ENCODE data around the gene DCHS2.

DCHS2 gene

DNA sequence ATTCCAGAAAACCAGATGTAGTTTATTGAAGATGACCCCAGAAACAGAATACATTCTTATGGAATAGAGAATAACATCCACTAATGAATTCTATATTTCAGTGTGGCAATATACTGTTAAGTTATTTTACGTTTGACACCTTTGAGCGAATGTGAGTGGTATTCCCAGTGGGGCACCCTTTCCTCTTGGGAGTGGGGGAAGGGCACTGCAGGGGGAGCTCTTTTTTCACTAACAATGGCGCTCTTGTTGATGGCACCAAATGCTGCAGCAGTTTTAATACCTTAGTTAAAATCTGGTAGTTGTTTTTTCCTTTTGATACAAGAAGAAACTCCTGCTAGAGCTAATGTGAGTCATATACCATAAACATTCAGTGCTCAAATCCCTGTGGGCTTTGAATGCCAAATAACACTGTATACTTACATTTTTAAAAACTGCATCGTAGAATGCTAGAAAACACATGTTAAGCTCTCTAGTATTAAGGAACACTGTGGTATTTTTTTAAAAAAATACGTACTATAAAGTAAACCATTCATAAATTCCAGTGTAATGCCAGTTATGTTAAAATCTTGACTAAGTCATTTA is 178.5 kb downstream of the DCHS2 start:
- Histone ChIP-seq H3K9me3 (ENCODE audit: control insufficient read depth, low read length) (no peaks in the 10 kb centered on the region), H3K4me3 (ENCODE audit: insufficient read depth, low read depth, low read length) (no peak overlapping the region), H3K27ac (ENCODE audit: insufficient read depth, low read depth, low read length, poor library complexity, severe bottlenecking) (no peak overlapping the region), H3K36me3 (ENCODE audit: control insufficient read depth, insufficient read depth, low read length) (no peaks in the 10 kb centered on the region), H3K27me3 (ENCODE audit: control insufficient read depth, insufficient read depth, low read length, poor library complexity, severe bottlenecking) (no peaks in the 10 kb centered on the region), H3K4me1 (ENCODE audit: control insufficient read depth, insufficient read depth, low read length) (peaks cover 6% of the 10 kb centered on the region)
- WGBS, 2 experiments = 68 to 70% methylated on average over 4 of the region's 5 CpGs

GRCh38 chr4:154312246-154312645 is 179.4 kb downstream of the DCHS2 start:
- Histone ChIP-seq H3K4me3 (ENCODE audit: insufficient read depth, low read depth, low read length) (no peak overlapping the region), H3K27me3 (ENCODE audit: control insufficient read depth, insufficient read depth, low read length, poor library complexity, severe bottlenecking) (no peaks in the 10 kb centered on the region), H3K27ac (ENCODE audit: insufficient read depth, low read depth, low read length, poor library complexity, severe bottlenecking) (no peak overlapping the region), H3K4me1 (ENCODE audit: control insufficient read depth, insufficient read depth, low read length) (peaks cover 6% of the 10 kb centered on the region), H3K9me3 (ENCODE audit: control insufficient read depth, low read length) (no peaks in the 10 kb centered on the region), H3K36me3 (ENCODE audit: control insufficient read depth, insufficient read depth, low read length) (no peaks in the 10 kb centered on the region)
- 81 to 93% methylated on average over 3 to 6 of the region's 7 CpGs for WGBS, 2 experiments

- Histone ChIP-seq H3K27ac (ENCODE audit: insufficient read depth, low read depth, low read length, poor library complexity, severe bottlenecking) (no peak overlapping the region), H3K27me3 (ENCODE audit: control insufficient read depth, insufficient read depth, low read length, poor library complexity, severe bottlenecking) (no peaks in the 10 kb centered on the region), H3K4me1 (ENCODE audit: control insufficient read depth, insufficient read depth, low read length) (peaks cover 6% of the 10 kb centered on the region), H3K9me3 (ENCODE audit: control insufficient read depth, low read length) (no peaks in the 10 kb centered on the region), H3K36me3 (ENCODE audit: control insufficient read depth, insufficient read depth, low read length) (no peaks in the 10 kb centered on the region), H3K4me3 (ENCODE audit: insufficient read depth, low read depth, low read length) (no peak overlapping the region)
Measured at GRCh38 chr4:154310578-154310977, 181.0 kb downstream of the DCHS2 start.

- no peak overlapping the region for H3K4me3 ChIP-seq (ENCODE audit: insufficient read depth, low read depth, low read length)
- H3K27ac ChIP-seq (ENCODE audit: insufficient read depth, low read depth, low read length, poor library complexity, severe bottlenecking) = no peak overlapping the region
- peaks cover 4% of the 10 kb centered on the region for H3K4me1 ChIP-seq (ENCODE audit: control insufficient read depth, insufficient read depth, low read length)
- 92 to 100% methylated on average over 1 of the region's 1 CpG for WGBS, 2 experiments
- no peaks in the 10 kb centered on the region for H3K9me3 ChIP-seq (ENCODE audit: control insufficient read depth, low read length)
- no peaks in the 10 kb centered on the region for H3K36me3 ChIP-seq (ENCODE audit: control insufficient read depth, insufficient read depth, low read length)
- H3K27me3 ChIP-seq (ENCODE audit: control insufficient read depth, insufficient read depth, low read length, poor library complexity, severe bottlenecking) = no peaks in the 10 kb centered on the region
Measured at GRCh38 chr4:154308207-154308606, 183.4 kb downstream of the DCHS2 start.

DNA sequence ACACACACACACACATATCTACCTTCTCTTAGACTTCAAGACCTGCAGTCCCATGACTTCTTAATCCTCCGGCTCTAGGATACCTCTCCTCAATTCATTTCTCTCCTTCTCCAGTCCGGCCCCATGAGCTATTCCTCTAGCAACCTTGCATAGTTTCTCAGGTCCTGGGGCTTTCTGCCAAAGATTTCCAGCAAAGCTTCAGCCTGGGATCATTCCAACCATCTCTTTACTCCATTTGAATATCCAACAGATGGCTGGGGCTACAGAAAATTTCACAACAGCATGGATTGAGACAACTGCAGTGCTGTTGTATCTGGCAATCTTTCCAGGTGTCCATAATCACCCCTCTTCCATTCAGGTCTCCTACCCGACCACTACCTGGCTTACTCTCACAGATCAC is 184.1 kb downstream of the DCHS2 start:
- H3K4me3 ChIP-seq (ENCODE audit: insufficient read depth, low read depth, low read length) = no peak overlapping the region
- no peaks in the 10 kb centered on the region for H3K9me3 ChIP-seq (ENCODE audit: control insufficient read depth, low read length)
- no peak overlapping the region for H3K27ac ChIP-seq (ENCODE audit: insufficient read depth, low read depth, low read length, poor library complexity, severe bottlenecking)
- 89 to 93% methylated on average over 3 of the region's 3 CpGs for WGBS, 2 experiments
- H3K36me3 ChIP-seq (ENCODE audit: control insufficient read depth, insufficient read depth, low read length) = no peaks in the 10 kb centered on the region
- H3K27me3 ChIP-seq (ENCODE audit: control insufficient read depth, insufficient read depth, low read length, poor library complexity, severe bottlenecking) = no peaks in the 10 kb centered on the region
- H3K4me1 ChIP-seq (ENCODE audit: control insufficient read depth, insufficient read depth, low read length) = no peaks in the 10 kb centered on the region

DNA sequence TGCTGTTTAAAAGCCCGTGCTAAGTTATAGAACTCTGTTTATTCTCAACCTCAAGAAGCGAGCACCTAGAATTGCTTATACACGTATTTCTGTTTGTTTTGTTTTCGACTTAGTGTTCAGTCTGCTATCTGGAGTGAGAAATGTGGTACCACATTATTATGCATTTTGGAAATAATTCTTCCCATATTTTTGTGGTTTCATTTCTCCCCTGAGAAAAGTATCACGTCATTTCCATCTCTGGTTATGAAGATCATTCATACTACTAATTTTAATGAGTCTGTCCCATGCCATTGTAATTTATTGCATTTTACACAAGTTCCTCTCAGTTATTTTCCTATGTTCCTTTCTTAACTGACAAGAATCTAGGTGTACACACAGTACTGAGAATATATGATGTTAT is 186.0 kb downstream of the DCHS2 start:
- Histone ChIP-seq H3K27me3 (ENCODE audit: control insufficient read depth, insufficient read depth, low read length, poor library complexity, severe bottlenecking) (no peaks in the 10 kb centered on the region), H3K27ac (ENCODE audit: insufficient read depth, low read depth, low read length, poor library complexity, severe bottlenecking) (no peak overlapping the region), H3K9me3 (ENCODE audit: control insufficient read depth, low read length) (no peaks in the 10 kb centered on the region), H3K4me1 (ENCODE audit: control insufficient read depth, insufficient read depth, low read length) (no peaks in the 10 kb centered on the region), H3K4me3 (ENCODE audit: insufficient read depth, low read depth, low read length) (no peak overlapping the region), H3K36me3 (ENCODE audit: control insufficient read depth, insufficient read depth, low read length) (no peaks in the 10 kb centered on the region)
- 93% methylated on average over 2 to 5 of the region's 5 CpGs for WGBS, 2 experiments

- 94 to 97% methylated on average over 5 of the region's 5 CpGs for WGBS, 2 experiments
- Histone ChIP-seq H3K36me3 (ENCODE audit: control insufficient read depth, insufficient read depth, low read length) (no peaks in the 10 kb centered on the region), H3K4me1 (ENCODE audit: control insufficient read depth, insufficient read depth, low read length) (no peaks in the 10 kb centered on the region)
Measured at GRCh38 chr4:154304679-154305078, 186.9 kb downstream of the DCHS2 start.

DNA sequence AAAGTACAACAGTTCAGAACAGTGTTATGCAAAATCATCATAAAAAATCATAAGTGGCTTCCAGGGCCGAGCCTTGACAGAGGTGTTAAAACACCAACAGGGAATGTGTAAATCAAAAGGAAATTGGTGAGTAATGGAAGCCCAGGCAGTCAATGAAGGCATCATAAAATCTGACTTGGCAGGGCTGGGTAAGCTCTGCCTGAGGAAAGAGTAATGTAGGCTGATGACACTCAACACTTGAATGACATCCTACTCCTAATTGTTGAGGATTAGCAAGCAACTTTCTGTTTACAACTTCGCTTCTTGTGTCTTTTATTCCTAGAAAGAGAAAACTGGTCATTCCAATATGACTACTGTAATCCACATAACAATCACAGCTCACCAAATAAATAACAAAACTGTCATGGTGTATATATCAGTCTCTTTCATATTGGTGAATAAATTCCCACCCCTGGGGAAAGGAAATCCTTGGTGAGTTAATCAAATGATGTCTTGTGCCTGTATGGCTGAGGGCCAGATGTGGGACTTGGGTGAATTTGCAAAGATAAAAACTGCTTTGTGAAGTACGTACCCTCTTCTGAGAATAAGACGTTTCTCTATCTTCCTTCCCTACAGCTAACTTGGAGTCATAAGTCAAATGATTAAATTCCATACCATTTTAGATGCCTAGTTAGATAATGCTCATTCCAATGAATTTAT is 196.8 kb downstream of the DCHS2 start:
- Histone ChIP-seq H3K9me3 (ENCODE audit: control insufficient read depth, low read length) (no peaks in the 10 kb centered on the region), H3K27me3 (ENCODE audit: control insufficient read depth, insufficient read depth, low read length, poor library complexity, severe bottlenecking) (no peaks in the 10 kb centered on the region), H3K27ac (ENCODE audit: insufficient read depth, low read depth, low read length, poor library complexity, severe bottlenecking) (no peak overlapping the region), H3K36me3 (ENCODE audit: control insufficient read depth, insufficient read depth, low read length) (no peaks in the 10 kb centered on the region), H3K4me3 (ENCODE audit: insufficient read depth, low read depth, low read length) (no peak overlapping the region), H3K4me1 (ENCODE audit: control insufficient read depth, insufficient read depth, low read length) (no peaks in the 10 kb centered on the region)
- WGBS, 2 experiments = 86 to 90% methylated on average over 4 of the region's 4 CpGs

More at GRCh38 chr4:154304679-154305078, 186.9 kb downstream of the DCHS2 start:
- H3K27ac ChIP-seq (ENCODE audit: insufficient read depth, low read depth, low read length, poor library complexity, severe bottlenecking) = no peak overlapping the region
- H3K9me3 ChIP-seq (ENCODE audit: control insufficient read depth, low read length) = no peaks in the 10 kb centered on the region
- H3K4me3 ChIP-seq (ENCODE audit: insufficient read depth, low read depth, low read length) = no peak overlapping the region
- H3K27me3 ChIP-seq (ENCODE audit: control insufficient read depth, insufficient read depth, low read length, poor library complexity, severe bottlenecking) = no peaks in the 10 kb centered on the region

DNA sequence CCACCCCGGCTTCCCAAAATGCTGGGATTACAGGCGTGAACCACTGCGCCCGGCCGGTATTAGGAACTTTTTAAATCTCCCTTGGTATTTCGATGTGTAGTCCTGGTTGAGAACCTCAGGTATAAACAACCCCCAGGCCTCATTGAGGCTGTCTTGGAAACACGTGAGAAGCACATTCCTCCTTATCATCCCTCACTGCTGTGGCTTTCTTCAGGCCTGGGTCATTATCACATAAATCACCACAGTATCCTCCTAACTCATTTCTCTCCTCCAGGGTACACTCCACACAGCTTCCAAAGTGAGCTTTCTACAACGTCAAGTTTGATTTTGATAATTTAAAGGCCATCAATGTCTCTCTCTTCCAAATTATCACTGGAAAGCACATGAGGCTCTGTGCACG is 198.2 kb downstream of the DCHS2 start:
- 88 to 93% methylated on average over 9 of the region's 9 CpGs for WGBS, 2 experiments
- Histone ChIP-seq H3K36me3 (ENCODE audit: control insufficient read depth, insufficient read depth, low read length) (no peaks in the 10 kb centered on the region), H3K4me1 (ENCODE audit: control insufficient read depth, insufficient read depth, low read length) (no peaks in the 10 kb centered on the region), H3K9me3 (ENCODE audit: control insufficient read depth, low read length) (no peaks in the 10 kb centered on the region), H3K27ac (ENCODE audit: insufficient read depth, low read depth, low read length, poor library complexity, severe bottlenecking) (no peak overlapping the region), H3K4me3 (ENCODE audit: insufficient read depth, low read depth, low read length) (no peak overlapping the region), H3K27me3 (ENCODE audit: control insufficient read depth, insufficient read depth, low read length, poor library complexity, severe bottlenecking) (no peaks in the 10 kb centered on the region)

DNA sequence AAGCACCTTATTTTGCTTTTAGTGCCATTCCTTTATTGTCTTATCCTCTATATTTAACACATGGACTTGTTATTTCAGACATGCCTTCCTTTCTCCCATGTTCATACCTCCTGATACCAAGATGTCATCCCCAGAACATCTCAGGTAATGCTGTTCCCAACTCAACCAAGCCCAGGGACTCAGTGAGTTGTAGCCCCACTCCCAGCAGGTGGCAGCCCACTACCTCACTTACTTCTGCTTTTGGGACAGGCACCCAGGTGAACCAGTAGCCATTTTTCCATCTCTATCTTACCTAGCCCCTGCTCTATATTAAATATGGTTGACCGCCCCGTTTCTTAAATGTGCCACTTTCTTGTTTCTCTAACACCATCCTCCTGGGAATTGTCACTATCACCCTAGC is 199.0 kb downstream of the DCHS2 start:
- no peaks in the 10 kb centered on the region for H3K4me1 ChIP-seq (ENCODE audit: control insufficient read depth, insufficient read depth, low read length)
- no peak overlapping the region for H3K4me3 ChIP-seq (ENCODE audit: insufficient read depth, low read depth, low read length)
- H3K27me3 ChIP-seq (ENCODE audit: control insufficient read depth, insufficient read depth, low read length, poor library complexity, severe bottlenecking) = no peaks in the 10 kb centered on the region
- 96 to 98% methylated on average over 2 of the region's 2 CpGs for WGBS, 2 experiments
- no peaks in the 10 kb centered on the region for H3K36me3 ChIP-seq (ENCODE audit: control insufficient read depth, insufficient read depth, low read length)
- H3K9me3 ChIP-seq (ENCODE audit: control insufficient read depth, low read length) = no peaks in the 10 kb centered on the region
- no peak overlapping the region for H3K27ac ChIP-seq (ENCODE audit: insufficient read depth, low read depth, low read length, poor library complexity, severe bottlenecking)

All from ectodermal cell (in vitro differentiated cells).